ENCODE results near the gene CSH1.
"Not testable (repeated sequence)": the region's sequence is repeated elsewhere in the genome, so short reads cannot be mapped to it uniquely, and the experiment has no call there.

The CSH1 gene

GRCh38 chr17:63928172-63928666 lies 31.8 kb upstream of the CSH1 start:
- DNase-seq = no peak

GRCh38 chr17:63927464-63928171 lies 31.2 kb upstream of the CSH1 start:
- no peak for DNase-seq

GRCh38 chr17:63926164-63926563 lies 29.8 kb upstream of the CSH1 start:
- no peak for DNase-seq

- DNase-seq = no peak
These were observed 29.2 kb upstream of the CSH1 start for GRCh38 chr17:63925615-63926014.

GRCh38 chr17:63922402-63922801 lies 26.0 kb upstream of the CSH1 start:
- DNase-seq = not testable (repeated sequence)

GRCh38 chr17:63920779-63921178 lies 24.4 kb upstream of the CSH1 start:
- not testable (repeated sequence) for DNase-seq

- not testable (repeated sequence) for DNase-seq
These were observed 23.7 kb upstream of the CSH1 start for GRCh38 chr17:63920050-63920449.

- DNase-seq = peak; percentile 85
These were observed 22.9 kb upstream of the CSH1 start for GRCh38 chr17:63919311-63919723.

- not testable (repeated sequence) for DNase-seq
These were observed 22.5 kb upstream of the CSH1 start, which contains the start of gene GH1 for GRCh38 chr17:63918789-63919305. Gene GH1 (minus strand): TSS chr17:63918839. CDS start chr17:63918776, 63 bp downstream.

- DNase-seq = no peak
These were observed 21.9 kb upstream of the CSH1 start for GRCh38 chr17:63918305-63918704.

- DNase-seq = peak; percentile 44
These were observed 21.3 kb upstream of the CSH1 start for GRCh38 chr17:63917646-63918045.

- DNase-seq = peak; percentile 10
These were observed 20.8 kb upstream of the CSH1 start for GRCh38 chr17:63917206-63917605.

- peak; percentile 12 for DNase-seq
These were observed 20.3 kb upstream of the CSH1 start for GRCh38 chr17:63916566-63917185.

GRCh38 chr17:63915753-63916152 lies 19.4 kb upstream of the CSH1 start:
- DNase-seq = peak; percentile 30

- DNase-seq = peak; percentile 14
These were observed 18.1 kb upstream of the CSH1 start for GRCh38 chr17:63914471-63914870.

GRCh38 chr17:63911657-63912100 lies 15.3 kb upstream of the CSH1 start:
- DNase-seq = peak; percentile 85

- DNase-seq = peak; percentile 56
These were observed 14.8 kb upstream of the CSH1 start, which contains the start of gene CSHL1 for GRCh38 chr17:63911041-63911635. Gene CSHL1 (minus strand): TSS chr17:63911258. CDS start chr17:63911196, 62 bp downstream.

GRCh38 chr17:63910096-63910495 lies 13.7 kb upstream of the CSH1 start:
- DNase-seq = peak; percentile 51

- DNase-seq = peak; percentile 36
These were observed 13.2 kb upstream of the CSH1 start for GRCh38 chr17:63909586-63909985.

GRCh38 chr17:63907161-63907778 lies 10.9 kb upstream of the CSH1 start:
- DNase-seq = peak; percentile 64

- DNase-seq = not testable (repeated sequence)
These were observed 8.4 kb upstream of the CSH1 start for GRCh38 chr17:63904796-63905195.

- DNase-seq = not testable (repeated sequence)
These were observed 7.4 kb upstream of the CSH1 start for GRCh38 chr17:63903787-63904201.

GRCh38 chr17:63901971-63902370 lies 5.6 kb upstream of the CSH1 start:
- peak; percentile 13 for DNase-seq
